Mucosa of gallbladder (tissue), 1 donor: ENCODE measurements around the gene ZNG1A. TPM values are rescaled to one million over a fixed set of nuclear protein-coding genes. Genes with fewer than 3 reads are reported as not detected.
"Not testable (repeated sequence)": the region's sequence is repeated elsewhere in the genome, so short reads cannot be mapped to it uniquely, and the experiment has no call there.

Experiments used
- DNase-seq: peaks from one replicate; pipeline ENCODE4 v3.0.0-alpha.2; 2020; ENCODE audit warnings: low spot score
- total RNA-seq: library from RNA; stranded (reverse); gene quantifications from one replicate; pipeline ENCODE4 v1.2.1, GENCODE V29; 2021
- donor health status: DM: no; HTN: no; CAD: no.

The ZNG1A gene
- total RNA-seq: 20.5 TPM

DNA sequence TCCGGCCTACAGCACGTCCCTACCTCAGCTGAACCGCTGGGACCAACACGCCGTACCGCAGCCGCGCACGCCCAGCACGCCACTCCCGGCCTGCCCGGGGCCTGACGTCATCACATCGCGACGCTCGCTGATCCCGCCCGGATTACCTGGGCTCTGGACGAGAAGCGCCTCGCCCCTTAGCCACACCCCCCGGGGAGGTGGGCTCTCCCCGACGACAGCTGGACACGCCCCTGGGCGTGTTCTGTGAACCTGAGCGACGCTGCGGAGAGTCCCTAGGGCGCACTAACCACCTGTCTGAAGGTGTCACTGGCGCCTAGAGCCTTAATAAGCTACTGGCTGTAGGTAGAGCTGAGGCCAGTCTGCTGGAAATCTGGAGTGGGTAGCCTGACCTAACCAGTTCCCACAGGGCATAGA lies at the start of gene ZNG1A:
Gene ZNG1A (minus strand): TSS at position 87 of the 414 bp plus-strand sequence. CDS start 87 bp downstream, outside the sequence.
- not testable (repeated sequence) for DNase-seq

DNA sequence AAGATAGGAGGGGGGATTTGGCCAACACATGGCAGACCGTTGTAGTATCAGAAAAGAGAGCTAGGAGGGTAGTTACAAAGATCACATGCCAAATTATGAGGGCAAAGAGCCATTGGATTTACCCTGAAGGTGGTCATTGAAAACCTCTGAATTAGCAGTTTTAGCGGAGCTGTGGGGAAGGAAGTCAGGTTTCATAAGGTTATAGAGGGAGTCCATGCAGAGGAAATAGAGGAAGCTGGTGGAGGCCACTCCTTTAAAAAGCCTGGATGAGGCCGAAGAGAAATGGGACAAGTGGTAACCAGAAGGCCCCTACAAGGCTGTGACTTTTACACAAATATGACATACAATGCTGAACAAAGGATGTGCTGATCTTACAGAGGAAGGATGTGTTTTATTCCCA lies 49.0 kb upstream of the ZNG1A start:
- no peak for DNase-seq

DNA sequence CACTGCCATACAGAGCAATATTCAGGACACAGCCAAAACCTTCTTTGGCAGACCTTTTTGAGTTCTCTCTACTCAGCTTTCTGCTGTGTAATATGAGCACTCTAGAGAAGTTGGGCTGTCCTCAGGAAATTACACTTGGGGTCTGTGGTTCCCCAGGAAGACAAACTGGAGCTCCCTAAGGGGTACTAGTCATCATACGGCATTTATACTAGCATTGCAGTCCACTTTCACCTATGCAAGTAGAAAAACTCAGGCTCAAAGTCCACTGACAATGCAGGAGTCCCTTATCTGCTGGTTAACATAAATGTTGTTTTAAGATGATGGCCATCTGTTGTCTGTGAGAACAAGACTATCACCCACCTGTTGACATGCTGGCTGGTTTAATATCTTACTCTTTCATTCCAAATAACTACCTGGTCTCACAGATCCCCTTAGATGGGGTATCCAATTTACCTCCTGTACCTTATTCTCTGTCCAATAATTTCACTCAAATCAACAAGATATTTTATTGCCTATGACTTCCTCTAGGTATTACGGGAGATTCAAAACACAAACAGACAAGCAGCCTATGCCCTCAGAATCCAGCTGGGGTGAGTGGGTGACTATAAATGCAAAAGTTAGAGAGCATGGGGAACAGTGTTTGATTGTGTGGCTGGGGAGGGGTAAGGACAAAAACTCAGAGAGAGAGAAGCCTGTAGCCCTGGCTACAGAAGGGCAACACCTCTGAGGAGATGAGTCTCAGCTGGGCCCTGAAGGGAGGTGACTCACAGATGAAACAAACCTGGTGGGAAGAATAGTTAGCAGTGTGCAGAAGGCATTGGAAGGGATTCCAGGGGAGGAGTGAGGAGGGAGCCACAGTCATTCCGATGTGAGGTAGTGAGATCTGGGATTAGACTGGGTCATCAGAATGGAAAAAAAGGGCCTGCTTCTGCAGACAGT lies 46.0 kb upstream of the ZNG1A start:
- DNase-seq: no peak

DNA sequence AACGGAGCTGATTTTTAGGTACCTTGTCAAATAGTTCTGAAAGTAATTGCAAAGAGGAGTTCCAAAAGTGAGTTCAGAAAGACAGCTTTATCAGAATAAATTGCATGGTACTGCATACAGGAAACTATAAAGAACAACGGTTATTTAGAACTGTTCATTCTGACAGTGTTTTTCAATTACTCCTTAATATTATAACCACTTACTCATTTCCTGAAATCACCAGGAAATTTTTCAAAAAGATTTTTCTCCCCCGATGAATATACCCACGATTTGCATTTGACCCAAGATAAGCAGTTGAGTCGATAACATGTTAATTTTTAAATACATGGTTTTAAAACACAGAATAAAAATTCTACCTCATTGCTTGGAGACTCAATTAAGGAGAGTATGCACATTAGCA lies 45.2 kb upstream of the ZNG1A start:
- DNase-seq: no peak

DNA sequence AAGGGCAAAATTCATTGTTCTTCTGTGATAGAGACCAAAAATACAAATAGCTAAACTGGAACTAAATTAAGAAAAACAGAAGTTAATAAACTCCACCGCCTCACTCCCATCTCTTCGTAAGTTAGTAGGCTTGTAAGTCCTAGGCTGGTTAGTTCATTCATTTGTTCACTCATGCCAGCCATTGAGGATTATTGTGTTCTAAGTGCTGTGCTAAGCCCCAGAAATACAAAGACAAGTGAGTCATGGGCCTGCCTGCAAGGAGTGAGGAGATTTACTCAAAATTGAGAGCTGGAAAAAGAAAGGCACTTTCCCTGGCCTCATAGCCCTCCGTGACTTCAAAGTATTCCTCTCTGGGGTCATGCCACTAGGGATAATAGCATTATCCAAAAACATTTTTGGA lies 44.3 kb upstream of the ZNG1A start:
- DNase-seq: no peak

DNA sequence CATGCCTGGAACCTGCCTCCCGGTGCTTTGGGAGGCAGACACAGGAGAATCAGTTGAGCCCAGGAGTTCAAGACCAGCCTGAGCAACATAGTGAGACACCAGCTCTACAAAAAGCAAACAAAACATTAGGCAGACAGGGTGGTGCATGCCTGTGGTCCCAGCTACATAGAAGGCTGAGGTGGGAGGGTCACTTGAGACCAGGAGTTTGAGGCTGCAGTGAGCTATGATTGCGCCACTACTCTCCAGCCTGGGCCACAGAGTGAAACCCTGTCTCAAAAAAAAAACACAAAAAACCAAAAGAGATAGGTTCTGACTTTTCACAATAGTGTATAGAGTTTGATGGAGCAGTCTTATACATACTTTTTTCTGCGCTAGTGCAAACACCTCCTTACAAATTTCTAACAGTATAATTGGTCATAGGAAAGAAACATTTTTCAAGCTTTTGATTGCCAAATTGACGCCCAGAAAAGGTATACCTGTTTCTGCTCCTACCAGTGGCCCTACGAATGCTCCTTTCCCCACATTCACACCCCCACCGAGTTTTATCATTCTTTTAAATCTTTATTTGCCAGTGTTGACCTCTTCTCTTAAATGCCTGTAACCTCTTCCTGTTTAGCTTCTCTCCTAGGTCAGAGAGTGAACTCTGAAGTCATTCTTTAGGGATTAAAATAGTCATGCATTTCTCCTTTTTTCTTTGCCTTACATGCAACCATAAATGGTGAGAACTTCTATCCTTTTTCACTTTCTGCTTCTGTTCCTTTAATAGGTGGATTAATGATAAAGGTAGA lies 43.3 kb upstream of the ZNG1A start:
- DNase-seq: no peak

DNA sequence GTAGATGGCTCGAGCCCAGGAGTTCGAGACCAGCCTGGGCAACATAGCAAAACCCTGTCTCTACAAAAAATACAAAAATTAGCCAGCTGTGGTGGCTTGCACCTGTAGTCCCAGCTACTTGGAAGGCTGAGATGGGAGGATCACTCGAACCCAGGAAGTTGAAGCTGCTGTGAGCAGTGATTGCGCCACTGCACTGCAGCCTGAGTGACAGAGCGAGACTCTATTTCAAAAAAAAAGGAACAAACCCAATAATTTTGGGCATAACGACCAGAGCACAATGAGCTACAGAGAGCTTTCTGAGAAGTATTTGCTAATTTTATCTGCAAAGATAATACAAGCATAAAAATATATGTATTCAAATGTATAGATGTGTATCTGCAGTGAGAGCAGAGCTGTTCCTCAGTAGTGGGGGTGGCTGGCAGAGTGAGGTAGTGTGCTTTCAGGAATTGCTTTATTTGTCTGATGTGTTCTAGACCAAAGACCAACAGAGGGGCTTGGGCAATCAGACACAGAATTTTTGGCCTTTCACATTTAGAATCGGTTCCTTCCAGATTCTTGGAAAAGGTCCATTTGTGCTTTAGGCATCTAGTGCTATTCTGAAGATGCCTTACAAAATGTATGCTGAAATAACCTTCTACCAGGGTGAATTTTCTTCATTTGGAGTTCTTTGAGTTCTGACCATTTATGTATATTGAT lies 41.0 kb upstream of the ZNG1A start:
- DNase-seq: no peak

DNA sequence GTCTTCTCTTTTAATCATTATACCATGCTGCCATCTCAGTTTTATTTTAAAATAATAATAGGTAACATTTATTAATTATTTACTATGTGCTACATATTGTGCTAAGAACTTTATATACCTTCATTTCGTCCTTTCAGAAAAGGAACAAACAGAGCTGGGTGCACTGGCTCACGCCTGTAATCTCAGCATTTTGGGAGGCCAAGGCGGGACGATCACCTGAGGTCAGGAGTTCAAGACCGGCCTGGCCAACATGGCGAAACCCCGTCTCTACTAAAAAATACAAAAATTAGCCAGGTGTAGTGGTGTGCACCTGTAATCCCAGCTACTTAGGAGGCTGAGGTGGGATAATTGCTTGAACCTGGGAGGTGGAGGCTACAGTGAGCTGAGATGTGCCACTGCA lies 40.2 kb upstream of the ZNG1A start:
- DNase-seq: not testable (repeated sequence)

DNA sequence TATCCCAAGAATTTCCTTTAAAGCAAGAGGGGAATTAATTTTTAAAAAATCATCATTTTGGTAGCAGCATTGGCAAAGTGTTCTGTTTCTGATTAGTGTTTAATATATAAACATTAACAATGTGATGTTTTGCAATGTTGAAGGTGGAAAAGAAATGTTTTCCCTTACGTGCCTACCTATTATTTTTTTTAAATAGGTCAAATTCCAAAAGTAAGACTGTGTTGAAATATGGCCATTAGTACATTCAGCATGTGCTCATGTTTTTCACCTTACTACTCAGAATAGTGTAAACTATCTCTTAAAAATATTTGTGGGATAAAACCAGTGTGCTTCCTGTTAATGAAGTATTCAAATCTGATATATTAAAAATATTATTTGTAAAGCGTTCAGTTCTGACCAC lies 39.1 kb upstream of the ZNG1A start:
- DNase-seq: no peak

DNA sequence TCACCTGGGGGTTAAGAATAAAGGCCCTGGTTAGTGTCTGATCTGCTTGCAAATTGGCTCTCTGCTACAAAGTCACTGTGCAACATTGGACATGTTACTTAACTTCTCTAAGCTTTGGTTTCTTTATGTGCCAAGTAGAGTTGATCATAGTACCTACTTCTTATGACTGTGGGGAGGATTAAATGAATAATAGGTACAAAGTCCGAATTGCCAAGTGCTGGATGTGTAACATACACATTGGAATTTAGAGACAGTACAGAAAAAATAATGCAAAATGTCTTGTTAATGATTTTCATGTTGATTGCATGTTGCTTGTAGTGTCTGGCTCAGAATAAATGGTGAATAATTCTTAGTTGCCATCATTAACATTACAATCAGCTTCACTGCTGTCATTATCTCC lies 38.0 kb upstream of the ZNG1A start:
- no peak for DNase-seq

DNA sequence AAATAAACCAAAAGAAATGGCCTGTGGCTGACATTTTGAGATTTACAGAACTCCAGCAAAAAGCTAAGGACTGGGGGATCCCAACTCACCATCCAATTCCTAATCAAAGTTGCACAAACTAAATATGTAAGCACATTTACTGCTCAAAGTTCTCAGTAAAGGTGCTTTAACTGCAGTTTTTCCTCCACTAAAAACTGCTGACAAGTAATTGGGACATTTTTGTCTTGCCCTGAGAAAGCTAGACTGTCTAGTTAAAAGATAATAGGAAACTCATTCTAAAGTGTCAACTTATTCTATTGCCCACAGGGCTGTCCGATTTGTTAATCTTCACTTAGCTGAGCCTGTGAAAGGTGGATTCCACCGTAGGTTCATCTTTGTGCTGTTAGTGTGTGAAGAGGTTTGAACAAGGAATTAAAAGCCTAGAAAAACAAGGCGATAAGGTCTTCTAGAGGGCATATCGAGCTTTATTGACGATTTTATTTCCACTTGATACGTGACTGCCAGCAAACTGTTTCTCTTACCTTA lies 36.8 kb upstream of the ZNG1A start:
- DNase-seq: no peak

DNA sequence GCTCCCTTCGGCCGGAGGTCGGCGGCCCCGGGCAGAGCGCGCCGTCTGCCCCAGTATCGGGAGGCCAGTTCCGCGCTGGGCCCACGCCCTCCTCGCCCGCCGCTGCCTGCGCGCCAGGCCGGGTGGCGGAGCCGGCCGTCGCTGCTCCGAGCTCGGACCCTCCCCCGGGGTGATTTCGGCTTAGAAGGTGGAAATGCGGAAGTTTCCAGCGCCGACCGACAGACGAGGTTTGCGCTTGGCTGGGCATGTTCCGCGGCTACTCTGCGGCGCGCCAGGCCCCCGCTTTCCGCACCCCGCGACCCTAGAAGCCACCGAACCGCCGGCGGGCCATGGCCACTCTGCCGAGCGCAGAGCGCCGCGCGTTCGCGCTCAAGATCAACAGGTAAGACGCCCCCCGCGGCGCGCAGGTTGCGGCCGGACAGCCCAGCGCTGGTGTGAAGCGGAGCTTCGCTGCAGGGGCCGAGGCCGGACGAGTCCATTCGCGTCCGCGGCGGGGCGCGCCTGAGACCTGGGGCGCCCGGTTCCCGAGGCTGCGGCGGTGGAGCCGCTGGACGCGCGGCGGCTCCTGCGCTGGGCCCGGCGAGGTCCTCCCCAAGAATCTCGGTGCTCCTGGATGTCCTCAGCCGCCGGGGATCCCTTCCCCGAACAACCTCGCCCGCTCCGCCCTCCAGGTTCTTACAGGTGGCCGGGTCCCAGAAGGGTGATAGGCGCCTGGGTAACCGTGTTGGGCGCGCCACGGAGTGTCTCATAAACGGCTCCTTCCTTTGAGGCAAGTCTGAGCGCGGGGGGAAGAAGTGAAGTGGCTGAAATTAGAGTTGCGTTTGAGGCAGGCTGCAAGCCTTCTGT lies 36.0 kb upstream of the ZNG1A start, which contains the start of gene DOCK8:
Gene DOCK8 (plus strand): TSS at position 218 of the 846 bp plus-strand sequence. CDS start 112 bp downstream, at position 330.
- peak; percentile 71 for DNase-seq

DNA sequence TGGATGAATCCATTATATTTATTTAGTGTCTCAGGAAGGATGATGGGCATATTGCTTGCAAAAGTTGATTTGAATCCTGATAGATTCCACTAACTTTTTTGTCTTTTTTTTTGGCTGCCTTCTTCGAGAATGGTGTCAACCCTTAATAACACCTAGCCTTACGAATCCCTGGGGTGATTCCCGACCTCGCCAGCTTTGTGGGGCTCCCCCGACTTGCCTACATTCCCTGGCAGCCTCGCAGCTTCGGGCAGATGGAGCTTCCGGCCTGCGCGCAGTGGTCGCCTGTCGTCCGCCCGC lies 35.4 kb upstream of the ZNG1A start:
- DNase-seq: no peak

DNA sequence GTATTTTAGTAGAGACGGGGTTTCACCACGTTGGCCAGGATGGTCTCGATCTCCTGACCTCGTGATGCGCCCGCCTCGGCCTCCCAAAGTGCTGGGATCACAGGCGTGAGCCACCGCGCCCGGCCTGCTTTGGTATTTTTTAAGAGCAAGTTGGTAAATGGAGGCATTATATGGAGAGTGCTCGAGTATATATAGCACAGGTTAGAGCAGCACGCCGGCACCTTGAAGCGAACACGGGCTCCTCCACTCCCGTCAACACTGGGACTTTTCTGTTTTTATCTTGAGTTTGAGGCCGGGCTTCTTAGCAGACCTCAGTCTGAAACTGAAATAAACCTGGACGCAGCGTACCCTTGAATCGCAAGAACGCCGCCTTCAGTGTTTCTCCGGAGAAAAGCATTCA lies 35.0 kb upstream of the ZNG1A start:
- not testable (repeated sequence) for DNase-seq

DNA sequence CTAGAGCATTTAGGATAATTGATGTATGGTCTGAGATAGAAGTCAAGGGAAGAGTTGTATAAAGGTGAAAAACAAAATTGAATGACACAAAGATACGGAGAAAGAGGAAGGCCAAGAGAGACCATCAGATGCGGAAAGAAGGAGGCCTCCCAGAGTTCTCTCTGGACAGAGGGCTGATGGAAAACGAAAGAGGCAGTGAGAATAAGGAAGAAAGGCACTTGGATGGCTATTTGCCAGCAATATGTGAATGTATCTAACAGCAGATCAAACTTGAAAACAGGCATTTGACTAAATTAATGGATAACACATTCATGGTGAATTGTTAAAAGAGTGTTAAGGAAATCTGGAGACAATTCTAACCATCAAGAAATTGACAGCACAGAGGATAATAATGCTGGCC lies 33.4 kb upstream of the ZNG1A start:
- DNase-seq: no peak

DNA sequence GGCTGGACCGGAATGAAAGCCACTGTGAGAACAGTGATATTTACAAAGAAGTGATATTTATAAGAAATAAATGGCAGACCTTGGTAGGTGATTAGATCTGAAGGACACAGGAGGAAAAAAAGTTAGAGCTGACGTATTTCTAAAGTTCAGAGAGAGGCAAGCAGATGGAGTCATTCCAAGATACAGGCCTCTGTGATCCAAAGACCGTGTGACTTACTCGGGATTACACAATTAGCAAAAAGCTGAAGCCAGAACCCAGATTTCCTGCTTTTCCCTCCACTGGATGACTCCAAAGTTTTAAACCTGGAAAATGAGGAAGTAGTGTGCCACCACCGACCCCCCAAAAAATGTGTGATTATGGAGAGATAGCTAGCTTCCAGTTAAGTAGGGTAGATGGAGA lies 32.7 kb upstream of the ZNG1A start:
- DNase-seq: peak; percentile 44

DNA sequence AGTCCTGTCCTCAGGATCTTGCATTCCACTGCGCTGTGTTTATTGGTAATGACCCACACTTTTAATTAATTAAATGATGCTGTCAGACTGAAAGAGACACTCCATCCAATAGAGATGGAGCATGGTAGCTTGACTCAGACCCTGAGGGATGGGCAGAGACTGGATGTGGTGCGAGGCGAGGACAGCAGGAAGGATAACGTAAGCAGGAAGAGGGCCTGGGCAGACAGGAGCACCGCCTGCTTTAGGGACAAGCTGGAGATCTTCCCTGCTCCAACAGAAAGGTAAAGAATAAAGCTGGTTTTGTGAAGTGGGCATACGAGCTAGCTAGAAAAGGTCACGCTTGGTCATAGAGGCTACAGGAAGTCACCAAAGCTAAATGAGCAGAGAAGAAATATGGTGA lies 32.2 kb upstream of the ZNG1A start:
- DNase-seq: no peak

DNA sequence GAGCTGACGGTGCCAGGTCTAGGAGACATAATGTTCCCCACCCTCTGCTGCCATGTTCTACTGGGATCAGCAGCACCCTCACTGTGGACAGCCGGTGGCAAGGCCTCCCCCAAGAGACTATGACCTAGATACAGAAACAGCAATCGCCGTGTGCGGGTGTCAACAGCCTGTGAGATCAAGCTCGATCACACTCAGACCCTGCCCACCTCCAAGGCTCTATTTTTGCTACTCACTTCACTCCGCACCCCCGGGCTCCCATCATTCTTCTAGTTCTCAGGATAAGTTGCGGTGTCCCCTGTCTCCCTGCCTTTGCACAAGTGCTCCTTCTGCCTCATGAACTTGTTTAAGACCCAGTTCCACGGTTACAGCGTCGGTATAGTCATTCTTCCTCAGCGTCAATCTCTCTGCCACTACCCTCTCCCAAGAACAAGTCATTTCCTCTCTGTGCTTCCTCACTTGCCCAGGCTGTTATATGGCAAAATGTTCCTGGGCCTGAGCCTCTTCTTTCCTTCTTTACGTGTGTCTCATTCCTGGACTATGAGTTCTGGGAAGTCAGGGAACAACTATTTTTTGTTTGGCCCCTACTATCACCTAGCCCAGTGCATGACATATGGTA lies 30.4 kb upstream of the ZNG1A start:
- DNase-seq: no peak

DNA sequence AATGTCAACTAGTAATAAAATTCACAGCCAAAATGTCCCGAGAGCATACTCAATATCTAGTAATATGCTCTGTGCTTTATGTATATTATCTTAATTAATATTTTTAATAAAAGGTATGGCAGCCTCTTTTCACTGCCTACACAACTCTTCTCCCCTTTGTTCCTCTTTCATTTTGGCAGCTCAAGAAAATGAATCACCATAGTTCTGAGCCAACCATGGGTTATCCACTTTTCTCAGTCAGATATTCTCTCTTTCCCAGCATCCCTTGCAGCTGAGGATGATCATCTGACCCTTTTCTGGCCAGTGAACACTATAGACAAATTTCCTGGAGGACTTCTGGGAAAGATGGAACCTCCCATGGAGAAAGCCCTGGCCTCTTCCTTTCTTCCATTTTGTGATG lies 27.6 kb upstream of the ZNG1A start:
- no peak for DNase-seq

DNA sequence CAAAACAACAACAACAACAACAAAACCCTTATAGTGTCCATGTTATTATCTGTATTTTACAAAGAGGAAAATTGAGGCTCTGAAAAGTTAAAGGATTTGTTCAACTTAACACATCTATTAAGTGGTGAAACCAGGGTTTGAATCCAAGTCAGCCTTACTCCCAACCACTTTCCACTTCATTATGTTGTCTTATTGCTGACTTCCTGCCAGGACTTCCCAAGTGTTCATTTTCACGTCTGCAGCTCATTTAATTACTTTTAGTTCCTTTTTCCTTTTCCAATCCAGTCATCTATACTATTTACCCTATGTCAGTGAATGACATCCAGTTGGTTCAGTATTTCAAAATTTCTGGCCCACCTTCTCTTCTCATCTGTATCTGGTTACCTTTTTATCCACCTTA lies 20.7 kb upstream of the ZNG1A start:
- DNase-seq: not testable (repeated sequence)
